PFSK-1 (cell line): ENCODE results near the gene KRT4.

Experiments used
- FOXP2 ChIP-seq: optimal IDR thresholded peaks from 2 replicates; pipeline ENCODE3; 2011; ENCODE audit warnings: borderline replicate concordance, control low read depth, inconsistent platforms; ENCODE audit not compliant: insufficient read depth; ENCODE audit errors: extremely low read length, extremely low read depth
- POLR2AphosphoS5 ChIP-seq: IDR thresholded peaks from 2 replicates; pipeline ENCODE4 v1.6.1; 2012; ENCODE audit warnings: low read depth, mild to moderate bottlenecking, control low read depth, low read length, moderate library complexity
- REST ChIP-seq, 2 experiments: IDR thresholded peaks; 2 replicates each; pipeline versions ENCODE4 v1.6.1 to v1.8.0; 2011 to 2012; ENCODE audit warnings: low read depth in 2 of 2, low read length in 2 of 2, control low read depth in 1 of 2, inconsistent platforms in 1 of 2, mild to moderate bottlenecking in 1 of 2, moderate library complexity in 1 of 2; ENCODE audit not compliant: insufficient read depth in 1 of 2
- SIN3A ChIP-seq: IDR thresholded peaks from 2 replicates; pipeline ENCODE4 v1.6.1; 2012; ENCODE audit warnings: mild to moderate bottlenecking, low read length, moderate library complexity, borderline replicate concordance; ENCODE audit not compliant: insufficient read depth
- TAF1 ChIP-seq: IDR thresholded peaks from 2 replicates; pipeline ENCODE4 v1.6.1; 2012; ENCODE audit warnings: low read length, control low read depth, borderline replicate concordance; ENCODE audit not compliant: insufficient read depth

GRCh38 chr12:52776913-52777395, 37.0 kb downstream of the KRT4 start, which contains the start of gene KRT76:
- TF ChIP-seq POLR2AphosphoS5 = no peak
- TF ChIP-seq FOXP2 = no peak
- TF ChIP-seq REST (IDR thresholded peaks at IDR 0.05; ENCODE audit: insufficient read depth in 1 of 2, low read depth in 2 of 2, low read length in 2 of 2) = no peak
- TF ChIP-seq TAF1 = no peak
- no peak for TF ChIP-seq SIN3A
